Neuronal stem cell (in vitro differentiated cells): ENCODE measurements around the gene TRNT1. TPM values are rescaled to one million over a fixed set of nuclear protein-coding genes. Genes with fewer than 3 reads are reported as not detected.

Experiments used
- DNase-seq: peaks from one replicate; pipeline ENCODE4 v3.0.0-alpha.2; 2013; ENCODE audit warnings: low spot score
- H2AFZ ChIP-seq: one replicate; pipeline ENCODE4 v1.6.1; 2013; ENCODE audit warnings: mild to moderate bottlenecking, low read length, inconsistent platforms
- H2AK5ac ChIP-seq: 2 replicates; pipeline ENCODE4 v1.6.1; 2013; ENCODE audit warnings: low read depth, mild to moderate bottlenecking, inconsistent platforms, low read length, moderate library complexity, mixed read lengths
- H2BK120ac ChIP-seq: 2 replicates; pipeline ENCODE4 v1.6.1; 2013; ENCODE audit warnings: low read depth, mild to moderate bottlenecking, inconsistent platforms, low read length, moderate library complexity, mixed read lengths
- H2BK12ac ChIP-seq: one replicate; pipeline ENCODE4 v1.6.1; 2013; ENCODE audit warnings: low read length, inconsistent platforms
- H2BK15ac ChIP-seq: 2 replicates; pipeline ENCODE4 v1.6.1; 2013; ENCODE audit warnings: mild to moderate bottlenecking, low read length, inconsistent platforms, mixed read lengths
- H2BK5ac ChIP-seq: one replicate; pipeline ENCODE4 v1.6.1; 2013; ENCODE audit warnings: inconsistent platforms, mild to moderate bottlenecking, low read length, moderate library complexity
- H3K14ac ChIP-seq: one replicate; pipeline ENCODE4 v1.6.1; 2013; ENCODE audit warnings: low read length, inconsistent platforms
- H3K18ac ChIP-seq: 2 replicates; pipeline ENCODE4 v1.6.1; 2013; ENCODE audit warnings: low read length, inconsistent platforms
- H3K23ac ChIP-seq: 2 replicates; pipeline ENCODE4 v1.6.1; 2013; ENCODE audit warnings: low read depth, mild to moderate bottlenecking, mixed read lengths, low read length, inconsistent platforms; ENCODE audit not compliant: poor library complexity
- H3K27ac ChIP-seq: replicated peaks from 3 replicates; pipeline ENCODE4 v1.5.1; 2013; ENCODE audit warnings: low read length, inconsistent platforms
- H3K27me3 ChIP-seq, 3 experiments: 2 replicates each; pipeline ENCODE4 v1.6.1; 2013; ENCODE audit warnings: low read length in 3 of 3, mild to moderate bottlenecking in 2 of 3, inconsistent platforms in 1 of 3, low read depth in 1 of 3, mixed read lengths in 1 of 3, moderate library complexity in 1 of 3; ENCODE audit not compliant: control insufficient read depth in 3 of 3, insufficient read depth in 3 of 3
- H3K36me3 ChIP-seq, 2 donors: replicated peaks in 1 of 2; 2 replicates each; pipeline ENCODE4 v1.6.1; 2013; ENCODE audit warnings: low read length in 2 of 2; ENCODE audit not compliant: control insufficient read depth in 2 of 2, insufficient read depth in 2 of 2
- H3K4ac ChIP-seq: 2 replicates; pipeline ENCODE4 v1.6.1; 2013; ENCODE audit warnings: inconsistent platforms, mild to moderate bottlenecking, low read length, moderate library complexity
- H3K4me1 ChIP-seq, 2 donors: 1 replicate in 1 of 2; 2 replicates in 1 of 2; pipeline ENCODE4 v1.6.1; 2013; ENCODE audit warnings: low read length in 2 of 2, low read depth in 1 of 2; ENCODE audit not compliant: control insufficient read depth in 2 of 2, insufficient read depth in 1 of 2
- H3K4me2 ChIP-seq: one replicate; pipeline ENCODE4 v1.6.1; 2013; ENCODE audit warnings: mild to moderate bottlenecking, low read length, inconsistent platforms; ENCODE audit not compliant: insufficient read depth, poor library complexity, severe bottlenecking
- H3K4me3 ChIP-seq, 2 donors: 2 replicates each; pipeline ENCODE4 v1.5.1; 2013; ENCODE audit warnings: low read length in 2 of 2, mild to moderate bottlenecking in 2 of 2, inconsistent platforms in 1 of 2, moderate library complexity in 1 of 2
- H3K79me1 ChIP-seq: one replicate; pipeline ENCODE4 v1.6.1; 2013; ENCODE audit warnings: low read depth, mild to moderate bottlenecking, inconsistent platforms, low read length, moderate library complexity
- H3K9ac ChIP-seq: one replicate; pipeline ENCODE4 v1.6.1; 2013; ENCODE audit warnings: mild to moderate bottlenecking, low read depth, low read length, inconsistent platforms; ENCODE audit not compliant: poor library complexity
- H3K9me3 ChIP-seq, 2 donors: replicated peaks in 1 of 2; 2 replicates each; pipeline versions ENCODE3 to v1.6.1; 2013; ENCODE audit warnings: low read length in 2 of 2, mild to moderate bottlenecking in 2 of 2, inconsistent platforms in 1 of 2, low read depth in 1 of 2, mixed read lengths in 1 of 2, moderate library complexity in 1 of 2; ENCODE audit not compliant: control insufficient read depth in 2 of 2, insufficient read depth in 1 of 2
- H4K8ac ChIP-seq: one replicate; pipeline ENCODE4 v1.6.1; 2013; ENCODE audit warnings: low read depth, mild to moderate bottlenecking, inconsistent platforms, low read length, moderate library complexity
- H4K91ac ChIP-seq: one replicate; pipeline ENCODE4 v1.6.1; 2013; ENCODE audit warnings: low read length, low read depth, mild to moderate bottlenecking, inconsistent platforms; ENCODE audit not compliant: poor library complexity
- WGBS, 2 donors: extraction: QIAGEN DNeasy Blood & Tissue Kit; methylation state at CpG; one replicate each; pipeline ENCODE4 v1.1.7; 2013; ENCODE audit warnings: missing lambda C conversion rate in 2 of 2, mixed read lengths in 1 of 2; ENCODE audit not compliant: insufficient read length in 2 of 2, insufficient replicate concordance in 1 of 2; ENCODE audit errors: extremely low coverage in 2 of 2; 5-methylcytosine and 5-hydroxymethylcytosine counted together
- small RNA-seq: library from polyadenylated mRNA; stranded (forward); fragments of <200 nt; extraction: miRNeasy Mini kit (QIAGEN cat#:217004); gene quantifications from one replicate; pipeline ENCODE3, GENCODE V24; 2013; ENCODE audit not compliant: insufficient read depth

TRNT1 gene

GRCh38 chr3:3196148-3196861, 69.6 kb downstream of the TRNT1 start:
- Histone ChIP-seq H3K27ac (no peak overlapping the region), H2AK5ac (no peak overlapping the region), H3K18ac (no peak overlapping the region), H4K91ac (no peak overlapping the region), H3K4me2 (no peak overlapping the region), H3K4me3 (no peak overlapping the region), H3K9ac (no peak overlapping the region), H3K79me1 (no peaks in the 10 kb centered on the region), H2BK15ac (no peak overlapping the region), H3K23ac (no peak overlapping the region), H2BK5ac (no peak overlapping the region), H3K36me3 (no peaks in the 10 kb centered on the region), H3K4me1 (no peaks in the 10 kb centered on the region), H2BK120ac (no peak overlapping the region), H2AFZ (no peak overlapping the region), H3K4ac (no peak overlapping the region), H3K27me3 (peaks cover 0 to 22% (median 0%) of the 10 kb centered on the region in 3 experiments), H3K9me3 (no peaks in the 10 kb centered on the region), H3K14ac (no peak overlapping the region), H2BK12ac (no peak overlapping the region), H4K8ac (no peak overlapping the region)
- WGBS, 2 donors: no CpG with 5 or more reads among the region's 6 CpGs
- DNase-seq: no peak

Small RNAs within 50 kb of the gene (small RNA-seq; reads per million reads assigned to genes)
- gene RF00416: not detected
